ENCODE measurements around the gene BLMH.

The BLMH gene

GRCh38 chr17:30291543-30292285 is at the start of gene BLMH:
Gene BLMH (minus strand): TSS chr17:30291944. CDS start chr17:30291819, 125 bp downstream.
- peak; percentile 24 for DNase-seq

GRCh38 chr17:30340801-30341356 is 49.1 kb upstream of the BLMH start:
- no peak for DNase-seq

- no peak for DNase-seq
Measured at GRCh38 chr17:30339086-30339485, 47.3 kb upstream of the BLMH start.

GRCh38 chr17:30337393-30337999 is 45.8 kb upstream of the BLMH start:
- DNase-seq, result no peak

- peak; percentile 69 for DNase-seq
Measured at GRCh38 chr17:30336369-30337171, 44.8 kb upstream of the BLMH start.

- no peak for DNase-seq
Measured at GRCh38 chr17:30334421-30334820, 42.7 kb upstream of the BLMH start.

GRCh38 chr17:30333503-30334360 is 42.0 kb upstream of the BLMH start, which contains the start of gene TMIGD1:
Gene TMIGD1 (minus strand): TSS chr17:30334057. CDS start chr17:30332133, 1,924 bp downstream.
- DNase-seq, result no peak

GRCh38 chr17:30332057-30332542 is 40.4 kb upstream of the BLMH start:
- DNase-seq, result no peak

GRCh38 chr17:30326809-30327208 is 35.1 kb upstream of the BLMH start:
- peak; percentile 49 for DNase-seq

GRCh38 chr17:30324723-30325122 is 33.0 kb upstream of the BLMH start:
- DNase-seq, result no peak

GRCh38 chr17:30323895-30324319 is 32.2 kb upstream of the BLMH start:
- DNase-seq, result peak; percentile 23

- peak; percentile 32 for DNase-seq
Measured at GRCh38 chr17:30323262-30323894, 31.6 kb upstream of the BLMH start.

- DNase-seq, result peak; percentile 10
Measured at GRCh38 chr17:30321314-30321713, 29.6 kb upstream of the BLMH start.

- DNase-seq, result peak; percentile 74
Measured at GRCh38 chr17:30318155-30318554, 26.4 kb upstream of the BLMH start.

- peak; percentile 12 for DNase-seq
Measured at GRCh38 chr17:30316736-30317135, 25.0 kb upstream of the BLMH start.

GRCh38 chr17:30315106-30315505 is 23.4 kb upstream of the BLMH start:
- DNase-seq, result no peak

GRCh38 chr17:30314474-30314873 is 22.7 kb upstream of the BLMH start:
- no peak for DNase-seq

GRCh38 chr17:30312226-30312625 is 20.5 kb upstream of the BLMH start:
- no peak for DNase-seq

- DNase-seq, result no peak
Measured at GRCh38 chr17:30310562-30310961, 18.8 kb upstream of the BLMH start.

GRCh38 chr17:30309591-30309990 is 17.8 kb upstream of the BLMH start:
- DNase-seq, result no peak

GRCh38 chr17:30308406-30308805 is 16.7 kb upstream of the BLMH start:
- DNase-seq, result no peak

GRCh38 chr17:30304778-30305177 is 13.0 kb upstream of the BLMH start:
- DNase-seq, result no peak

All from DMS153 (cell line).